ENCODE measurements around the gene TBC1D14. TPM values are rescaled to one million over a fixed set of nuclear protein-coding genes. Genes with fewer than 3 reads are reported as not detected.

TBC1D14 gene
- total RNA-seq, 2 donors from 2014 or later = 42.3 to 43.5 TPM

DNA sequence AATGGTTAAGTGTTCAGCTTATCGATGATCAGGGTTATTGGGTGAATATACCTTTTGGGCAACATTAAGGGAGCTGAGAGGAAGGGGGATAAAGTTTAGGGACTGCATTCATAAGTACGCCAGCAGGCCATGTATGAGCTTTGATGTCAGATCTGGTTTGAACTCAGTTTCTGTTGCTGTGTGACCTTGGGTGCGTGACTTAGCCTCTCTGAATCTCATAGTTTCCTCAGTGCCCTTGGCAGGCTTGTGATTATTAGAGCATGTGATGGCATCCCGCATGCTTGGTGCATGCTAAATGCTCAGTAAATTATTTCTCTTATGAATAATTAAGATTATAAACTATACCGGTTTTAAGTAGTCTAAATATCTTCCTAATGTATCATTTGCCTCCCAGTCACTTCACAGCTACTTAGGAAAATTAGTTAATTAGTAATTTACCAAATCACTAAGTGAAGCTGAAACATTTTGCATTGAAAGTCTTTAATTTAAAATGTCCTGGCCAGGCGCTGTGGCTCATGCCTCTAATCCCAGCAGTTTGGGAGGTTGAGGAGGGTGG, 3.8 kb downstream of the TBC1D14 start:
- Histone ChIP-seq H3K4me3 (ENCODE audit: low read length) (no peak overlapping the region), H3K9me3 (ENCODE audit: control insufficient read depth, low read length) (no peaks in the 10 kb centered on the region), H3K4me1 (ENCODE audit: control insufficient read depth, insufficient read depth, low read length) (peaks cover 6% of the 10 kb centered on the region), H3K36me3 (ENCODE audit: control insufficient read depth, insufficient read depth, low read length) (no peaks in the 10 kb centered on the region), H3K27ac (ENCODE audit: low read depth, low read length) (no peak overlapping the region), H3K27me3 (ENCODE audit: control insufficient read depth, insufficient read depth, low read length, poor library complexity, severe bottlenecking) (no peaks in the 10 kb centered on the region), H3K9ac (ENCODE audit: extremely low read depth, low read length, poor library complexity, severe bottlenecking) (no peak overlapping the region)
- H3K4me1 Mint-ChIP-seq = peaks cover 39% of the 10 kb centered on the region
- 90 to 93% methylated on average over 3 to 4 of the region's 6 CpGs for WGBS, 2 experiments (ENCODE audit: insufficient coverage in 1 of 2, insufficient read length in 1 of 2)
- H3K27me3 Mint-ChIP-seq (ENCODE audit: insufficient read depth) = peaks cover 7% of the 10 kb centered on the region
- no peak overlapping the region for H3K4me3 Mint-ChIP-seq
- H3K9me3 Mint-ChIP-seq = no peaks in the 10 kb centered on the region
- H3K36me3 Mint-ChIP-seq (ENCODE audit: low read depth) = no peaks in the 10 kb centered on the region
- no peak for DNase-seq
- TF ChIP-seq, protein P1, sequence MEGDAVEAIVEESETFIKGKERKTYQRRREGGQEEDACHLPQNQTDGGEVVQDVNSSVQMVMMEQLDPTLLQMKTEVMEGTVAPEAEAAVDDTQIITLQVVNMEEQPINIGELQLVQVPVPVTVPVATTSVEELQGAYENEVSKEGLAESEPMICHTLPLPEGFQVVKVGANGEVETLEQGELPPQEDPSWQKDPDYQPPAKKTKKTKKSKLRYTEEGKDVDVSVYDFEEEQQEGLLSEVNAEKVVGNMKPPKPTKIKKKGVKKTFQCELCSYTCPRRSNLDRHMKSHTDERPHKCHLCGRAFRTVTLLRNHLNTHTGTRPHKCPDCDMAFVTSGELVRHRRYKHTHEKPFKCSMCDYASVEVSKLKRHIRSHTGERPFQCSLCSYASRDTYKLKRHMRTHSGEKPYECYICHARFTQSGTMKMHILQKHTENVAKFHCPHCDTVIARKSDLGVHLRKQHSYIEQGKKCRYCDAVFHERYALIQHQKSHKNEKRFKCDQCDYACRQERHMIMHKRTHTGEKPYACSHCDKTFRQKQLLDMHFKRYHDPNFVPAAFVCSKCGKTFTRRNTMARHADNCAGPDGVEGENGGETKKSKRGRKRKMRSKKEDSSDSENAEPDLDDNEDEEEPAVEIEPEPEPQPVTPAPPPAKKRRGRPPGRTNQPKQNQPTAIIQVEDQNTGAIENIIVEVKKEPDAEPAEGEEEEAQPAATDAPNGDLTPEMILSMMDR (conservative IDR thresholded peaks at IDR 0.05) = no peak
- H3K27ac Mint-ChIP-seq = no peak overlapping the region

DNA sequence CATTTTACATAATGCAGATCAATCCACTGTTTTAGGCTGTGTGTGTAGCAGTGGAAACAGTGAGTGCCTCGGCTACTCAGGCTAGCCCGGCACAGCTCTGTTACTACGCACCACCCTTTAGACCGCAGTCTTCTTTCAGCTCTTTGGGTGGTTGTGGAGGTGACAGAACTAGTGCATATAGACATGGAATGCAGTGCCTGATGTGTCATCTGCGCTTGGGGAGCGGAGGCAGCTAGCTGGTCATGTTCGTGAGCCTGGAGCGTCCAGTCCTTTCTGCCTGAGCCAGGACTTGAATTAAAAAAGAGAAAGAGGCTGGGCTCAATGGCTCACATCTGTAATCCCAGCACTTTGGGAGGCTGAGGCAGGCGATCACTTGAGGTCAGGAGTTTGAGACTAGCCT, 4.8 kb downstream of the TBC1D14 start:
- H3K27me3 Mint-ChIP-seq (ENCODE audit: insufficient read depth) = peaks cover 7% of the 10 kb centered on the region
- Histone ChIP-seq H3K9me3 (ENCODE audit: control insufficient read depth, low read length) (no peaks in the 10 kb centered on the region), H3K36me3 (ENCODE audit: control insufficient read depth, insufficient read depth, low read length) (no peaks in the 10 kb centered on the region), H3K27ac (ENCODE audit: low read depth, low read length) (no peak overlapping the region), H3K4me1 (ENCODE audit: control insufficient read depth, insufficient read depth, low read length) (peaks cover 2% of the 10 kb centered on the region), H3K4me3 (ENCODE audit: low read length) (no peak overlapping the region), H3K9ac (ENCODE audit: extremely low read depth, low read length, poor library complexity, severe bottlenecking) (no peak overlapping the region), H3K27me3 (ENCODE audit: control insufficient read depth, insufficient read depth, low read length, poor library complexity, severe bottlenecking) (no peaks in the 10 kb centered on the region)
- no peaks in the 10 kb centered on the region for H3K36me3 Mint-ChIP-seq (ENCODE audit: low read depth)
- no peak overlapping the region for H3K4me3 Mint-ChIP-seq
- H3K27ac Mint-ChIP-seq = peak overlapping the region; percentile 44
- peaks cover 38% of the 10 kb centered on the region for H3K4me1 Mint-ChIP-seq
- H3K9me3 Mint-ChIP-seq = no peaks in the 10 kb centered on the region
- TF ChIP-seq, protein P1 (conservative IDR thresholded peaks at IDR 0.05) = no peak
- 73 to 82% methylated on average over 5 to 9 of the region's 9 CpGs for WGBS, 2 experiments (ENCODE audit: insufficient coverage in 1 of 2, insufficient read length in 1 of 2)
- no peak for DNase-seq

DNA sequence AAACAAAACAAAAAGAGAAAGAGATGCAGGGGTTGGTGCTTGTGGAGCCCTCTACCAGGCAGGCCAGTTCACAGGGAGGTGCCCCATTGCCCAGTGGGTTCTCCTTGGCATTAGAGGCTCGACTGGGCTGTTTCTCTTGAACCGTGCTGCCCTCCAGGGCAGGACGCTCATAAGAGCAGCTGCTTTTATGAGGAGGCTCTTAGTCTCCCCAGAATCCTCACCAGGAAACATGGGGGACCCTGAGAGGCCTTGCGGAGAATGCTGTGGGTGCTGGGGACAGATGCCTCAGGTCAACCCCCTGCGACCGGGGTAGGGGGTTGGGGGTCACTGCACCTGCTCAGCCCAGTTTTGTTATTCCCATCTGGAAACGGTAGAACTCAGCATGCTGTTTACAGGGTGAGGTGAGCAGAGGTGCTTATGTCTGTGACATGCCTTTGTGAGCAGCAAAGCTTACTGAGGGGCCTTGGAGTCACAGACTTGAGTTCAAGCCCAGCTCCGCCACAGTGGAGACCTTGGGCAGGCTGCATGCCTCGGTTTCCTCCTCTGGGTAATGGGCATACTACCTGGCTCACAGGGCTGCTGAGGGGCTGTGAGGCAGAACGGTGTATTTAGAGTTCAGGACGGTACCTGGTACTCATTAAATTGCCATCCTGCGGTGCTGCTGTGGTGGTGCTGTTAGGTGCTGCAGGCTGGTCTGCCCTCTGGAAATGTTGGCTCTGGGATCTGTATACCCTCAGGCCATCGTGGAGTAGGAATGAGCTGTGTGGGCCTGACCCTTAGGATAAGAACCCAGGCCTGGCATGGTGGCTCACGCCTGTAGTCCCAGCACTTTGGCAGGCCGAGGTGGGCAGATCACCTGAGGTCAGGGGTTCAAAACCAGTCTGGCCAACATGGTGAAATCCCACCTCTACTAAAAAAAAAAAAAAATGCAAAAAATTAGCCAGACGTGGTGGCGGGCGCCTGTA, 5.7 kb downstream of the TBC1D14 start:
- H3K9ac ChIP-seq (ENCODE audit: extremely low read depth, low read length, poor library complexity, severe bottlenecking) = no peak overlapping the region
- H3K4me1 ChIP-seq (ENCODE audit: control insufficient read depth, insufficient read depth, low read length) = peaks cover 2% of the 10 kb centered on the region
- no peak for DNase-seq
- H3K27ac ChIP-seq (ENCODE audit: low read depth, low read length) = no peak overlapping the region
- Mint-ChIP-seq H3K9me3 (no peaks in the 10 kb centered on the region), H3K4me3 (no peak overlapping the region), H3K4me1 (peaks cover 41% of the 10 kb centered on the region), H3K27me3 (ENCODE audit: insufficient read depth) (peaks cover 5% of the 10 kb centered on the region), H3K27ac (no peak overlapping the region), H3K36me3 (ENCODE audit: low read depth) (no peaks in the 10 kb centered on the region)
- TF ChIP-seq, protein P1 (conservative IDR thresholded peaks at IDR 0.05) = no peak
- no peaks in the 10 kb centered on the region for H3K36me3 ChIP-seq (ENCODE audit: control insufficient read depth, insufficient read depth, low read length)
- H3K9me3 ChIP-seq (ENCODE audit: control insufficient read depth, low read length) = no peaks in the 10 kb centered on the region
- WGBS, 2 experiments (ENCODE audit: insufficient coverage in 1 of 2, insufficient read length in 1 of 2) = 90 to 93% methylated on average over 13 to 18 of the region's 18 CpGs
- no peak overlapping the region for H3K4me3 ChIP-seq (ENCODE audit: low read length)
- no peaks in the 10 kb centered on the region for H3K27me3 ChIP-seq (ENCODE audit: control insufficient read depth, insufficient read depth, low read length, poor library complexity, severe bottlenecking)

Measured in endodermal cell (in vitro differentiated cells).